H9 (cell line): ENCODE data around the gene SLC5A1. TPM values are rescaled to one million over a fixed set of nuclear protein-coding genes. Genes with fewer than 3 reads are reported as not detected.

Experiments
- DNase-seq: peaks from one replicate; pipeline ENCODE4 v3.0.0-alpha.2; 2017
- H2AFZ ChIP-seq: one replicate; pipeline ENCODE4 v1.6.1; 2013; ENCODE audit warnings: mild to moderate bottlenecking, low read length, control low read depth, moderate library complexity
- H2AK5ac ChIP-seq: 2 replicates; pipeline ENCODE4 v1.6.1; 2013; ENCODE audit warnings: low read length, control low read depth, mixed read lengths; ENCODE audit not compliant: insufficient read length
- H2BK120ac ChIP-seq: one replicate; pipeline ENCODE4 v1.6.1; 2013; ENCODE audit warnings: low read depth, mild to moderate bottlenecking, low read length, control low read depth, inconsistent platforms; ENCODE audit not compliant: poor library complexity, severe bottlenecking
- H2BK12ac ChIP-seq: 2 replicates; pipeline ENCODE4 v1.6.1; 2013; ENCODE audit warnings: low read length, control low read depth, mixed read lengths, low read depth; ENCODE audit not compliant: insufficient read length
- H2BK15ac ChIP-seq: 2 replicates; pipeline ENCODE4 v1.6.1; 2013; ENCODE audit warnings: low read depth, low read length, control low read depth
- H2BK20ac ChIP-seq: one replicate; pipeline ENCODE4 v1.6.1; 2013; ENCODE audit warnings: low read depth, mild to moderate bottlenecking, low read length, control low read depth, inconsistent platforms; ENCODE audit not compliant: poor library complexity, severe bottlenecking
- H2BK5ac ChIP-seq: 2 replicates; pipeline ENCODE4 v1.6.1; 2013; ENCODE audit warnings: low read length, control low read depth, mixed read lengths; ENCODE audit not compliant: insufficient read length
- H3K14ac ChIP-seq: 2 replicates; pipeline ENCODE4 v1.6.1; 2013; ENCODE audit warnings: low read length, control low read depth; ENCODE audit not compliant: insufficient read depth
- H3K18ac ChIP-seq: 2 replicates; pipeline ENCODE4 v1.6.1; 2013; ENCODE audit warnings: low read depth, mild to moderate bottlenecking, mixed read lengths, low read length, control low read depth; ENCODE audit not compliant: insufficient read length
- H3K23ac ChIP-seq: 2 replicates; pipeline ENCODE4 v1.6.1; 2013; ENCODE audit warnings: low read length, control low read depth, mixed read lengths, low read depth; ENCODE audit not compliant: insufficient read length
- H3K23me2 ChIP-seq: 2 replicates; pipeline ENCODE4 v1.6.1; 2013; ENCODE audit warnings: low read depth, mild to moderate bottlenecking, mixed read lengths, low read length, control low read depth; ENCODE audit not compliant: insufficient read length, poor library complexity, severe bottlenecking
- H3K27ac ChIP-seq: 2 replicates; pipeline ENCODE4 v1.5.1; 2013; ENCODE audit warnings: low read length, control low read depth, mixed read lengths, low read depth; ENCODE audit not compliant: insufficient read length
- H3K27me3 ChIP-seq: 2 replicates; pipeline ENCODE4 v1.6.1; 2013; ENCODE audit warnings: low read length, control low read depth, inconsistent platforms; ENCODE audit not compliant: insufficient read depth
- H3K4ac ChIP-seq: 2 replicates; pipeline ENCODE4 v1.6.1; 2013; ENCODE audit warnings: low read depth, mild to moderate bottlenecking, control low read depth, inconsistent platforms, low read length, moderate library complexity
- H3K4me1 ChIP-seq: 2 replicates; pipeline ENCODE4 v1.6.1; 2013; ENCODE audit warnings: low read length, control low read depth, inconsistent platforms; ENCODE audit not compliant: insufficient read depth
- H3K4me2 ChIP-seq: 2 replicates; pipeline ENCODE4 v1.6.1; 2013; ENCODE audit warnings: low read length, control low read depth, mixed read lengths; ENCODE audit not compliant: insufficient read length, insufficient read depth
- H3K56ac ChIP-seq: 2 replicates; pipeline ENCODE4 v1.6.1; 2013; ENCODE audit warnings: low read depth, mild to moderate bottlenecking, mixed read lengths, low read length, control low read depth; ENCODE audit not compliant: insufficient read length
- H3K79me1 ChIP-seq: 2 replicates; pipeline ENCODE4 v1.6.1; 2013; ENCODE audit warnings: low read depth, mild to moderate bottlenecking, moderate library complexity, low read length, control low read depth, inconsistent platforms; ENCODE audit not compliant: insufficient read depth, poor library complexity, severe bottlenecking
- H3K79me2 ChIP-seq: 2 replicates; pipeline ENCODE4 v1.6.1; 2013; ENCODE audit warnings: low read length, control low read depth, inconsistent platforms; ENCODE audit not compliant: insufficient read depth
- H3K9ac ChIP-seq: 2 replicates; pipeline ENCODE4 v1.6.1; 2013; ENCODE audit warnings: low read length, control low read depth, mixed read lengths; ENCODE audit not compliant: insufficient read length; ENCODE audit errors: extremely low read depth
- H3K9me3 ChIP-seq: one replicate; pipeline ENCODE4 v1.6.1; 2013; ENCODE audit warnings: low read depth, low read length, inconsistent platforms; ENCODE audit not compliant: control insufficient read depth
- H3T11ph ChIP-seq: one replicate; pipeline ENCODE4 v1.6.1; 2013; ENCODE audit warnings: mild to moderate bottlenecking, low read length, control low read depth, inconsistent platforms
- H4K20me1 ChIP-seq: one replicate; pipeline ENCODE4 v1.6.1; 2013; ENCODE audit not compliant: control insufficient read depth, insufficient read length, insufficient read depth
- H4K5ac ChIP-seq: 2 replicates; pipeline ENCODE4 v1.6.1; 2013; ENCODE audit warnings: low read depth, mild to moderate bottlenecking, mixed read lengths, low read length, control low read depth; ENCODE audit not compliant: insufficient read length
- H4K8ac ChIP-seq: replicated peaks from 2 replicates; pipeline ENCODE4 v1.6.1; 2013; ENCODE audit warnings: low read length, control low read depth, mixed read lengths, low read depth; ENCODE audit not compliant: insufficient read length
- H4K91ac ChIP-seq: 2 replicates; pipeline ENCODE4 v1.6.1; 2013; ENCODE audit warnings: low read depth, mild to moderate bottlenecking, moderate library complexity, mixed read lengths, low read length, control low read depth; ENCODE audit not compliant: insufficient read length
- H3K27ac Mint-ChIP-seq, 3 experiments: 2 replicates in 2 of 3; 3 replicates in 1 of 3; pipeline ENCODE4 v1.8.0; 2020 to 2021; ENCODE audit warnings: mixed read lengths in 3 of 3, mild to moderate bottlenecking in 1 of 3, moderate library complexity in 1 of 3
- H3K27me3 Mint-ChIP-seq: 2 replicates; pipeline ENCODE4 v1.8.0; 2021; ENCODE audit warnings: low read depth, mild to moderate bottlenecking, moderate library complexity, mixed read lengths
- H3K36me3 Mint-ChIP-seq, 3 experiments: 2 replicates in 2 of 3; 3 replicates in 1 of 3; pipeline ENCODE4 v1.8.0; 2020 to 2021; ENCODE audit warnings: low read depth in 3 of 3, mixed read lengths in 3 of 3; ENCODE audit not compliant: insufficient read depth in 1 of 3
- H3K4me1 Mint-ChIP-seq, 2 experiments: 2 replicates each; pipeline ENCODE4 v1.8.0; 2020; ENCODE audit warnings: mixed read lengths in 2 of 2
- H3K4me3 Mint-ChIP-seq, 2 experiments: 2 replicates in 1 of 2; 3 replicates in 1 of 2; pipeline ENCODE4 v1.8.0; 2020 to 2021; ENCODE audit warnings: mild to moderate bottlenecking in 2 of 2, mixed read lengths in 2 of 2, moderate library complexity in 1 of 2
- H3K9me3 Mint-ChIP-seq, 2 experiments: 2 replicates in 1 of 2; 3 replicates in 1 of 2; pipeline ENCODE4 v1.8.0; 2020; ENCODE audit warnings: mild to moderate bottlenecking in 2 of 2, mixed read lengths in 2 of 2, moderate library complexity in 1 of 2
- CTCF ChIP-seq: fragments of 200-600 bp; sonication (generic); conservative IDR thresholded peaks from 3 replicates; pipeline ENCODE4 v1.8.0; 2021; ENCODE audit warnings: antibody characterized with exemption, mild to moderate bottlenecking
- WGBS: extraction: QIAGEN DNeasy Blood & Tissue Kit; methylation state at CpG from one replicate; pipeline ENCODE4 v1.1.7; 2013; ENCODE audit warnings: missing lambda C conversion rate, low lambda C conversion rate, mixed read lengths; ENCODE audit not compliant: insufficient read length; ENCODE audit errors: extremely low coverage; 5-methylcytosine and 5-hydroxymethylcytosine counted together
- total RNA-seq: library from RNA; stranded (reverse); gene quantifications from 2 replicates; pipeline ENCODE4 v1.2.1, GENCODE V29; 2021

The SLC5A1 gene
- total RNA-seq, 1 experiment from 2014 or later, result not detected

GRCh38 chr22:32052244-32052643 is 9.2 kb downstream of the SLC5A1 start:
- Histone ChIP-seq H2BK12ac (no peak overlapping the region), H3K79me1 (no peaks in the 10 kb centered on the region), H2BK20ac (no peak overlapping the region), H4K91ac (no peak overlapping the region), H2BK15ac (no peak overlapping the region), H3K23ac (no peak overlapping the region), H3K4ac (no peak overlapping the region), H2AFZ (no peak overlapping the region), H3K79me2 (no peaks in the 10 kb centered on the region), H3K4me1 (no peaks in the 10 kb centered on the region), H3T11ph (no peak overlapping the region), H3K4me2 (no peak overlapping the region), H3K56ac (no peak overlapping the region), H3K27ac (no peak overlapping the region), H2BK120ac (no peak overlapping the region), H3K27me3 (no peaks in the 10 kb centered on the region), H3K14ac (no peak overlapping the region), H2AK5ac (no peak overlapping the region), H3K9me3 (no peaks in the 10 kb centered on the region), H2BK5ac (no peak overlapping the region), H4K20me1 (no peaks in the 10 kb centered on the region), H4K5ac (no peak overlapping the region), H3K18ac (no peak overlapping the region), H3K23me2 (no peaks in the 10 kb centered on the region), H3K9ac (no peak overlapping the region), H4K8ac (no peak overlapping the region)
- no CpG with 5 or more reads among the region's 2 CpGs for WGBS
- H3K4me1 Mint-ChIP-seq, result peaks cover 11 to 16% of the 10 kb centered on the region in 2 experiments; a peak in 3 of 4 replicates
- H3K4me3 Mint-ChIP-seq, result no peak overlapping the region
- peaks cover 66% of the 10 kb centered on the region for H3K27me3 Mint-ChIP-seq
- H3K27ac Mint-ChIP-seq, result no peak overlapping the region
- DNase-seq, result no peak
- TF ChIP-seq CTCF, result no peak
- no peaks in the 10 kb centered on the region for H3K9me3 Mint-ChIP-seq
- no peaks in the 10 kb centered on the region; a peak in 1 of 7 replicates for H3K36me3 Mint-ChIP-seq
